ENCODE results near the gene PDE1C. TPM values are rescaled to one million over a fixed set of nuclear protein-coding genes. Genes with fewer than 3 reads are reported as not detected.

The PDE1C gene
- total and polyA plus RNA-seq, 2 of the 4 experiments (the other 2 are of a cell fraction): 14.2 to 61.5 TPM

GRCh38 chr7:31850066-31850465, 220.1 kb downstream of the PDE1C start:
- no peak overlapping the region for H2AK5ac ChIP-seq (ENCODE audit: low read depth, low read length)
- no peak overlapping the region for H2BK5ac ChIP-seq (ENCODE audit: low read depth, low read length, poor library complexity, severe bottlenecking)
- peak; percentile 40; the same call in 1 of the 2 replicates for TF ChIP-seq CEBPB (IDR thresholded peaks at IDR 0.05; ENCODE audit: low read depth, low read length)
- TF ChIP-seq, protein P1, sequence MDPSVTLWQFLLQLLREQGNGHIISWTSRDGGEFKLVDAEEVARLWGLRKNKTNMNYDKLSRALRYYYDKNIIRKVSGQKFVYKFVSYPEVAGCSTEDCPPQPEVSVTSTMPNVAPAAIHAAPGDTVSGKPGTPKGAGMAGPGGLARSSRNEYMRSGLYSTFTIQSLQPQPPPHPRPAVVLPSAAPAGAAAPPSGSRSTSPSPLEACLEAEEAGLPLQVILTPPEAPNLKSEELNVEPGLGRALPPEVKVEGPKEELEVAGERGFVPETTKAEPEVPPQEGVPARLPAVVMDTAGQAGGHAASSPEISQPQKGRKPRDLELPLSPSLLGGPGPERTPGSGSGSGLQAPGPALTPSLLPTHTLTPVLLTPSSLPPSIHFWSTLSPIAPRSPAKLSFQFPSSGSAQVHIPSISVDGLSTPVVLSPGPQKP (IDR thresholded peaks at IDR 0.05; ENCODE audit: borderline replicate concordance, low read depth, low read length): no peak
- in situ Hi-C loops (cut with MboI; ENCODE audit: low sequenced_read_pairs): no loop called here
- no peaks in the 10 kb centered on the region for H3K9me3 ChIP-seq (ENCODE audit: control insufficient read depth, insufficient read depth, low read length)
- dilution Hi-C loops (cut with HindIII; ENCODE audit: low sequenced_read_pairs, unreplicated experiment): no loop called here
- BruUV-seq (replicated peaks): no TSS peak
- no peak overlapping the region for H3K4me2 ChIP-seq (ENCODE audit: low read depth, low read length)
- WGBS, 2 experiments (ENCODE audit: extremely low coverage in 2 of 2, insufficient read length in 1 of 2): 73% methylated on average over 2 of the region's 5 CpGs; no CpG with 5 or more reads in 1 of the 2 experiments
- no peaks in the 10 kb centered on the region; the same call in 1 of the 2 replicates for H3K9me1 ChIP-seq (ENCODE audit: insufficient read depth, low read length)
- H4K91ac ChIP-seq (ENCODE audit: insufficient read depth, low read depth, low read length): no peak overlapping the region
- 0 out of 2 replicates have a peak, but pooled peaks cover 5% of the 10 kb centered on the region for H3K36me3 ChIP-seq (ENCODE audit: control insufficient read depth, insufficient read depth, low read length)
- ChIA-PET CTCF (no interaction called here), POLR2A (ENCODE audit: unreplicated experiment) (no interaction called here)
- ATAC-seq (ENCODE audit: low read depth): peak; percentile 32
- no peak overlapping the region for H2AFZ ChIP-seq (replicated peaks; ENCODE audit: low read length, poor library complexity)
- no peaks in the 10 kb centered on the region; a peak in 1 of 4 replicates for H3K79me1 ChIP-seq (ENCODE audit: low read depth in 1 of 2, low read length in 2 of 2)
- DNase-seq: peak; percentile 63
- no peak overlapping the region for H3K18ac ChIP-seq (ENCODE audit: low read depth, low read length)
- H2BK15ac ChIP-seq (ENCODE audit: low read depth, low read length): no peak overlapping the region
- peaks cover 1% of the 10 kb centered on the region; the same call in 1 of the 2 replicates for H3K4me1 ChIP-seq (ENCODE audit: control insufficient read depth, insufficient read depth, low read length)
- H3K56ac ChIP-seq (ENCODE audit: extremely low read depth, insufficient read depth, low read length): no peak overlapping the region
- H3K4me3 ChIP-seq (ENCODE audit: insufficient read depth, low read depth, low read length): no peak overlapping the region
- H3K27me3 ChIP-seq (ENCODE audit: control insufficient read depth, insufficient read depth, low read length): no peaks in the 10 kb centered on the region
- H4K5ac ChIP-seq (ENCODE audit: low read depth, low read length): no peak overlapping the region
- no peak overlapping the region for H3K9ac ChIP-seq (ENCODE audit: low read depth, low read length)
- H4K8ac ChIP-seq (ENCODE audit: low read depth in 2 of 2, low read length in 2 of 2): no peak overlapping the region
- H3K4ac ChIP-seq (ENCODE audit: low read depth, low read length): no peak overlapping the region
- no peak overlapping the region for H3K27ac ChIP-seq (ENCODE audit: insufficient read depth, low read length)
- intact Hi-C loops (cut with micrococcal nuclease): no loop called here
- H3K23ac ChIP-seq (ENCODE audit: low read depth, low read length): no peak overlapping the region
- no peak overlapping the region for H2BK20ac ChIP-seq (ENCODE audit: low read depth, low read length)
- H4K20me1 ChIP-seq (ENCODE audit: insufficient read depth, low read length): no peaks in the 10 kb centered on the region
- H2AK9ac ChIP-seq (replicated peaks; ENCODE audit: low read depth, low read length, poor library complexity): no peak overlapping the region
- H3K14ac ChIP-seq (replicated peaks; ENCODE audit: low read depth, low read length): no peak overlapping the region
- no peak overlapping the region for H2BK120ac ChIP-seq (ENCODE audit: low read depth, low read length)

Data from IMR-90 (cell line).